ENCODE results near the gene MTFP1.
"Not testable (repeated sequence)": the region's sequence is repeated elsewhere in the genome, so short reads cannot be mapped to it uniquely, and the experiment has no call there.

MTFP1 gene

GRCh38 chr22:30425616-30426387 is at the start of gene MTFP1:
TSS of gene MTFP1 (plus strand) at chr22:30425768. CDS start at chr22:30425880, 112 bp downstream.
- DNase-seq (ENCODE audit: low read depth, low spot score), result no peak

DNA sequence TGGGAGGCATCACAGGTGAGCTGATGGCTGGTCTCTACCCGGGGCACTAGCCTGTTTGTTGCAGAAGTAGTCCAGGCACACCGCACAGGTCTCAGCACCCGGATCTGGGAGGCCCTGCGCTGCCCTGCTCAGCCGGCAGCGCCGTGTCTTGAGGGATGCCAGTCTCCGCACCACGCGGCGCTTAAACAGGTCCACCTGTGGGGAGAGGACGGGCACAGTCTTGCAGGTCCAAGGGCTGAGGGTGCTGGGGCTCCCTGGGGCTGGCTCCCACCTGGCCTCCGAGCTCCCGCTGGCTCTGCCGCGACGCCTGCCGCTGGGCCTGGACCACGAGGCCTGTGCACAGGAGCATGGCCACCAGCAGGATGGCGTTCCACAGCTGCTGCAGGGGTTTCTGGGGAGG is 45.6 kb upstream of the MTFP1 start:
- DNase-seq (ENCODE audit: low read depth, low spot score), result no peak

- no peak for DNase-seq (ENCODE audit: low read depth, low spot score)
Observed at GRCh38 chr22:30381264-30381663, 44.3 kb upstream of the MTFP1 start.

DNA sequence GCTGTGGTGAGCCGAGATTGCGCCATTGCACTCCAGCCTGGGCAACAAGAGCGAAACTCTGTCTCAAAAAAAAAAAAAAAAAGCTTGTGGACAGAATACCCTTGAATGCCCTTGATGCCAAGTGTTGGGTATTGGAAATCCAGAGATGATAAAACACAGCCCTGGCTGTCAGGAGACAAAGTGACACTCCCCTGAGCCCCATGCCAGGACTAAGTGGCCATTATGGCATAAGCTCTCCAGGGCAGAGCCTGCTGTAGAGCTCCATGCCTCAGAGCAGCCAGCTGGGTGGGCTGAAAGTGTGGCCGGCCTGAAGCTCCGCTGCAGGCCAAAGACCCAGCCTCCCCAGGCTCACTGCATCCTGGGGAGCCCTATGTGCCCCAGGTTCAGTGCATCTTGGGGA is 43.2 kb upstream of the MTFP1 start:
- DNase-seq (ENCODE audit: low read depth, low spot score), result no peak

- no peak for DNase-seq (ENCODE audit: low read depth, low spot score)
Observed at GRCh38 chr22:30383061-30383460, 42.5 kb upstream of the MTFP1 start.

- DNase-seq (ENCODE audit: low read depth, low spot score), result no peak
Observed at GRCh38 chr22:30385942-30386341, 39.6 kb upstream of the MTFP1 start.

- no peak for DNase-seq (ENCODE audit: low read depth, low spot score)
Observed at GRCh38 chr22:30386608-30386959, 39.0 kb upstream of the MTFP1 start.

GRCh38 chr22:30386960-30387827 is 38.4 kb upstream of the MTFP1 start, which contains the start of gene RNF215:
TSS of gene RNF215 (minus strand) at chr22:30387411. CDS start at chr22:30387313, 98 bp downstream.
- peak; percentile 39 for DNase-seq (ENCODE audit: low read depth, low spot score)

DNA sequence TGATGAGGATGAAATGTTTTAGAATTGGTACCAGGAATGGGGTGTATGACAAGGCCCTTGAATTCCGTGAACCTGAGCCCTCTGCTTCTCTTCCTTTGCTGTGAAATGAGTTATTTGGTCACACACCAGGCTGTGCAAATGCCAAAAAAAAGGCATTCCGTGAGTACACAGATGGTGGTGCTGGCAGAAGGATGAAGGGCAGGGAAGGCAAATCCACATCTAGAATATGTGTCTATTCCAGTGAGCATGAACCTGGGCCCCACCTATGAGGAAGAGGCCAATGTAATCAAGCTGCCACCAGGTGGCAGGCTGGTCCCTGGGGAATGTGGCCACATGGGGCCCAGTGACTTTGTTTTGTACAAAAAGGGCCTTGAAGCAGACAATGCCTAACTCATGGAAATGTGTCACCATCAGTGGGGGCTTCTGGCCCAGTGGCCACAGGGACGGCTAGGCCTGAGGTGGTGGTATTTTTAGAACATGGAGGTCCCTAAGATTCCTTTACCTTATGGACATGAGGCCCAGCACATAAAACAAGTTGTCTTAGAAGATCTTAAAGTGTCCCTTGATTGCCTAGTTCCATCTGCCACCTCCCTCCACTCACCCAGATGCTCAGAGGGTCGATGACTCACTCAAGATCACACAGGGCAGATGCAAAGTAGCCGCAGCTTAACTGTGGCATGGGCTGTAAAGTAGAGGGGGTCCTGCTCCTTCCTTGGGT is 34.4 kb upstream of the MTFP1 start:
- no peak for DNase-seq (ENCODE audit: low read depth, low spot score)

GRCh38 chr22:30392661-30393321 is 32.8 kb upstream of the MTFP1 start:
- DNase-seq (ENCODE audit: low read depth, low spot score), result no peak

GRCh38 chr22:30393322-30393680 is 32.3 kb upstream of the MTFP1 start:
- no peak for DNase-seq (ENCODE audit: low read depth, low spot score)

- DNase-seq (ENCODE audit: low read depth, low spot score), result no peak
Observed at GRCh38 chr22:30393885-30394284, 31.7 kb upstream of the MTFP1 start.

DNA sequence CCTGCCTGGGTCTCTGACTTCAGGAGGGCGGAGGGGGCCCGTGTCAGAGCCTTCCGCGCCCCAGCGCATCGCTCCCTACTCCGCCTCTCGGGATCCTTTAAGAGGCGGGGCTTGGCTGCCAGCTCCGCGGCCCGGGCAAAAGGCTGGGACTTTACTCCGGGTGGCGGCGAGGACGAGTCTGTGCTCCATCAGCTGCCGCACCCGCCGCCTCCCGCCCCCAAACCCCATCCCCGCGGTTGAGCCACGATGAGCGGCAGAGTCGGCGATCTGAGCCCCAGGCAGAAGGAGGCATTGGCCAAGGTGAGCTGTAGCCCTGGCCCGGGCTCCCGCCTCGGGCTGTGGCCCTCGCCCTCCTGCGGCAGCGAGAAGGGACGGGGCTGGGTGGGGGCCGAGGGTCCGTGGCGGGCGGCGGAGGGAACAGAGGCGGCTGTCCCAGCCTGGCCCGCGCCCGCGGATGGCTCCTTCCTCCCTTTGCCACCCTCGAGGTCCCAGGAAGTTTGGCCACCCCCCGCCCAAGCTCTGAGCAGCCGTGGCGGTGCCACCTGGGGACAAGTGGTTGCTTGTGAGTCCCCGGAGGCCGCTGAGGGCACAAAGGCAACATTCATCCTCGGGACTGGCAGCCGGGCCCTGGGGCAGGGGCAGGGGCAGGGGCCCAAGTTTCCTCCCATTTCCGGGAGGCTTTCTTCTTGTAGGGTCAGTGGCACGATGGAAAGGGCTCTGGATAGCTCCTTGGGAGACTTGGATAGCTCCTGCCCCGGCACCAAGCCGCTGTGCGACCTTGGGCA is 28.5 kb upstream of the MTFP1 start, which contains the start of gene SEC14L2:
Gene SEC14L2 (plus strand): TSS at position 148 of the 785 bp plus-strand sequence. CDS start 99 bp downstream, at position 247.
- DNase-seq (ENCODE audit: low read depth, low spot score), result no peak

DNA sequence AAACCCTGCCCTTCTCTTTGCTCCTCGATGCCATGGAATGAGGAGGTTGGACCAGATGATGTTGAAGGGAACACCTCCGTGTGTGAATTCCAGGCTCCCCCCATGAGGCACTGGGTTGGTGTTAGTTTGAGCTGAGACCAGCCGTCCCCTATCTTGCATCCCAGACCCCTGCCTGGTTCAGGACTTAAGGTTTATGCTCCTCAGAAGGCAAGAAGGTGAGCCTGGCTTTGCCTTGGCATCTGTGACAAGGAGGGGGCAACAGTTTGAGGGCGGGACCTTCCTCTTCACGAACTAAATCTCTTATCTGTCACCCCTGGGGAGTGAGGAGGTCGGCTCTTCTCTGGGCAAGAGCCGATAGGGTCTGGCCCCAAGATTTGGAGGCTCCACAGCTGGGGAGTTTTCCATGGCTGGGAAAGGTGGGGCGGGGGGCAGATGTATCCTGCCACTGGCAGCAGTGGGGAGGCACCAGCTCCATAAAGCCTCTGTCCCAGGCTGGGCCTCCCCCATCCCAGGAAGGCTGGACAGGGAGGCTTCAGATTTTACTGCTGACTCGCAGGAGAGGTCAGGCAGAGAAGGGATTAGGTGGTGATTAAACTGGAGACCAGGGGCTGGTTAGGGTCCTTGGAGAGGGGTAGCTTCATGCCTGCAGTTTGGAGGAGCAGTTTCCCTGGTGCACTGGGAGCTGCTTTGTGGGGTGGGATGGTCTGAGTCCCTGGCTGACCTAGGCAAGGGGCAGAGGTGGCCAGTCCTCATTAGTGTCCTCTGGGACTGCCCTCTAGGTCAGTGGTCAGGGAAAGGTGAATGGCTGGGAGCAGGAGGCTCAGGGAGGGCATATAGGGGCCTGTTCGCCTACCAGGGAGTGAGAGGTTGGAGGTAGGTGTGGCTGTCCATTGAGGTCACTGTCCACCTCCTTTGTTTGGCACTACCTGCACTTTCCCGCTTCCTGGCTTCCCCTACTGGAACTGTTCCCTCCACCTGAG is 27.6 kb upstream of the MTFP1 start:
- DNase-seq (ENCODE audit: low read depth, low spot score), result no peak

DNA sequence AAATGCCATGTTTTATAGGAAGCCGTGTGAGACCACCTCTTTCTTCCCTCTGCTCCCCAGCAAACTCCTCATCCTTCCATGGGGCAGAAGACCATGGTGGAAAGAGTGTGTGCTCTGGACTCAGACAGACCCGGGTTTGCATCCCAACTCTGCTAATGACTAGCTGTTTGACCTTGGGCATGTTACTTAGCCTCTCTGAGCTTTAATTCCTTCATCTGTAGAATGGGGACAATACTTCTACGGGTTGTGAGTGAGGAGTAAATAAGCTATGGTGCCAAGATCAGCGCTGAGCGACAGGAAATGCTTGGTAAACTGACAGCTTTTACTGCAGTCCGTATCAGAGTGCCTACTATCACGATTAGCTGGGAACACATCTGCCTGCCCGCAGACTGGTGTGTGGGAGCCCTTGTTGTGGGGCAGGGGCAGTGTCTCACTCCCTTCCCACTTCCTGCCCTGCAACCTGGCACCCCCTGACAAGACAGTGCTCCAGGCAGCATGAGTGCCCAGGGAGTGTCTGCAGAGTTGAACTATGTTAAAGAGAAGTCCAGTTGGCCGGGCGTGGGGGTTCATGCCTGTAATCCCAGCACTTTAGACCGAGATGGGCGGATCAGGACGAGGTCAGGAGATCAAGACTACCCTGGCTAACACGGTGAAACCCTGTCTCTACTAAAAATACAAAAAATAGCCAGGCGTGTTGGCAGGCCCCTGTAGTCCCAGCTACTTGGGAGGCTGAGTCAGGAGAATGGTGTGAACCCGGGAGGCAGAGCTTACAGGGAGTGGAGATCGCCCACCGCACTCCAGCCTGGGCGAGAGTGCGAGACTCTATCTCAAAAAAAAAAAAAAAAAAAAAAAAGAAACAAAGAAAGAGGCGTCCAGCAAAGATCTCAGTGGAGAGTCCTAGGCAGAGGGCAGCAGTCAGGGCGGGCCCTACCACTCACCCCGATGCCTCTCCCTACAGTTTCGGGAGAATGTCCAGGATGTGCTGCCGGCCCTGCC is 26.6 kb upstream of the MTFP1 start:
- no peak for DNase-seq (ENCODE audit: low read depth, low spot score)

DNA sequence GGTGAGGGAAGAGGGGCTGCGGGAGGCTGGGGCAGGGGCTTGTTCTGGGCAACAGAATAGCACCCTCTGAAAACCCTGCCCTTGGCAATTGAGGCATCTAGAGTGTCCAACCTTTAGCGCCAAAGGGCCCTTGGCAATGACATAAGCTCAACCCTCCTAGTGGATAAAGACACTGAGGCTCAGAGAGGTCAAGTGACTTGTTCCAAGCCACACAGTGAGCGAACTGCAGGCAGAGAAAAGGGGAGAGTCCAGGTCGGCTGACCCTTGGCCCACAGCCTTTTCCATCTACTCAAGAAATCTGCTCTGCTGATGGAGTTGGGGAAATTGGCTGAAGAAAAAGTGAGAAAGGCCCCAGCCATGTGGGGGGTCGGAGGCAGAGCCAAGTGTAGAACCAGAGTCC is 25.9 kb upstream of the MTFP1 start:
- no peak for DNase-seq (ENCODE audit: low read depth, low spot score)

DNA sequence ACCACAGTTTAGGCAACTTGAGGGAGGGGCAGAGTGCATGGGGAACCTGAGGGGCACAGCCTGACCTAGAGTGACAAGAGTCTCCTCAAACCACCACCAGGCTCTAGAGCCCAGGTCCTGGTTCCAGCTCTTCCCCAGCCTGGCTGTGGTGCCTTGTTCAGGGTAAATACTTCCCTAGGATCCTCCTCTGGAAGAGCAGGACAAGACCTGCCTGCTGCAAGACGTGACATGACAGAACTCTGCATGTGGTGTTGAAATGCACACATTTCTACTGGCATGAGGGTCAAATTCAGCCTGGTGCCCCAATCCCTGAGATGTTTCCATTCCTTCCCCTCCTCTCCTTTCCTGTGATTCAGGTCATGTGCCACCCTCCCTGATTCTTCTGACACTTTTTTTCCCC is 25.4 kb upstream of the MTFP1 start:
- no peak for DNase-seq (ENCODE audit: low read depth, low spot score)

GRCh38 chr22:30401024-30401423 is 24.5 kb upstream of the MTFP1 start:
- not testable (repeated sequence) for DNase-seq (ENCODE audit: low read depth, low spot score)
